Measurements from ENCODE around the gene RABGAP1L.

RABGAP1L gene

DNA sequence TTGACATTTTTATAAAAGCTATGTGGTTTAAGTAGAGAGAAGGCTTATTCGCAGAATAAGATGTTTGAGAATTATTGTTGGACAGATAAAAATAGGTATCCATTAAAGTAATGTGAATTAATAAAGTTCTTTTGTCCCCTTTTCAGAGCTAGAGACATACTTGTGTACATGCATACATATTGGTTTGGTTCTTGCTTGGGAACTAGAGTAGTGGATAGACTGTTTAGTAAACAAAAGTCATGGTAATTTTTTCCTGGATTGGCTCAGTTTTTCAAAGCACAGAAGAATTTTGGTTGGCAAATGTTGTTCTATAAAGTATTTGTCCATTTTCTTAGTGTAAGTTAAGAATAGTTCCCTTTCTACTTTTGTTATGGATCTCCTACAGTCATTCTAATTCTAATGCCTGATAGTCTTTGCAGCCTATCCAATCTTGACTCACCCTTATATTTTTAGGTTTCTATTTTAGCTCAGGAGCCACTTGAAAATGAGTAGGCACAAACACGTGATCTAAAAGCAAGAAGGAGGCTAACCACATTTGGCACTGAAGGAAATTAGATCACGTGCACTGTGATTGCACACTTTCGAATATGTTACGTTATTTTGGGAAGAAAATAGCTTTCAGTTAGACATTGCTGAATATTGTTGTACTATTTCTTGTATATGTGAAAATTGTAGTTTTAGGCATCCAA is 47.0 kb downstream of the RABGAP1L start:
- no peak for TF ChIP-seq EZH2phosphoT487 (IDR thresholded peaks at IDR 0.05; ENCODE audit: borderline replicate concordance)
- TF ChIP-seq, protein P1, sequence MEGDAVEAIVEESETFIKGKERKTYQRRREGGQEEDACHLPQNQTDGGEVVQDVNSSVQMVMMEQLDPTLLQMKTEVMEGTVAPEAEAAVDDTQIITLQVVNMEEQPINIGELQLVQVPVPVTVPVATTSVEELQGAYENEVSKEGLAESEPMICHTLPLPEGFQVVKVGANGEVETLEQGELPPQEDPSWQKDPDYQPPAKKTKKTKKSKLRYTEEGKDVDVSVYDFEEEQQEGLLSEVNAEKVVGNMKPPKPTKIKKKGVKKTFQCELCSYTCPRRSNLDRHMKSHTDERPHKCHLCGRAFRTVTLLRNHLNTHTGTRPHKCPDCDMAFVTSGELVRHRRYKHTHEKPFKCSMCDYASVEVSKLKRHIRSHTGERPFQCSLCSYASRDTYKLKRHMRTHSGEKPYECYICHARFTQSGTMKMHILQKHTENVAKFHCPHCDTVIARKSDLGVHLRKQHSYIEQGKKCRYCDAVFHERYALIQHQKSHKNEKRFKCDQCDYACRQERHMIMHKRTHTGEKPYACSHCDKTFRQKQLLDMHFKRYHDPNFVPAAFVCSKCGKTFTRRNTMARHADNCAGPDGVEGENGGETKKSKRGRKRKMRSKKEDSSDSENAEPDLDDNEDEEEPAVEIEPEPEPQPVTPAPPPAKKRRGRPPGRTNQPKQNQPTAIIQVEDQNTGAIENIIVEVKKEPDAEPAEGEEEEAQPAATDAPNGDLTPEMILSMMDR (conservative IDR thresholded peaks at IDR 0.05; ENCODE audit: low read length) = no peak
- Histone ChIP-seq H3K4me2 (ENCODE audit: low read depth, low read length, poor library complexity, severe bottlenecking) (no peak overlapping the region), H3K9me2 (replicated peaks; ENCODE audit: low read depth, low read length) (no peaks in the 10 kb centered on the region), H3K27me3 (ENCODE audit: insufficient read depth, low read length, poor library complexity, severe bottlenecking) (no peaks in the 10 kb centered on the region), H2AFZ (ENCODE audit: low read length) (no peak overlapping the region), H3K36me3 (ENCODE audit: insufficient read depth, low read length) (peaks cover 10% of the 10 kb centered on the region; the same call in 1 of the 2 replicates), H4K20me1 (ENCODE audit: insufficient read depth, low read length, poor library complexity, severe bottlenecking) (no peaks in the 10 kb centered on the region), H3K79me2 (ENCODE audit: insufficient read depth, low read length) (peaks cover 70% of the 10 kb centered on the region), H3K4me1 (ENCODE audit: insufficient read depth, low read length, poor library complexity, severe bottlenecking) (peaks cover 23% of the 10 kb centered on the region), H3F3A (ENCODE audit: low read depth) (no peaks in the 10 kb centered on the region), H3K9me3 (ENCODE audit: insufficient read depth, low read depth, low read length) (peaks cover 22% of the 10 kb centered on the region; the same call in 1 of the 2 replicates), H3K9ac (ENCODE audit: low read depth, low read length, poor library complexity, severe bottlenecking) (no peak overlapping the region), H3K4me3 (ENCODE audit: low read length, poor library complexity, severe bottlenecking) (no peak overlapping the region)

DNA sequence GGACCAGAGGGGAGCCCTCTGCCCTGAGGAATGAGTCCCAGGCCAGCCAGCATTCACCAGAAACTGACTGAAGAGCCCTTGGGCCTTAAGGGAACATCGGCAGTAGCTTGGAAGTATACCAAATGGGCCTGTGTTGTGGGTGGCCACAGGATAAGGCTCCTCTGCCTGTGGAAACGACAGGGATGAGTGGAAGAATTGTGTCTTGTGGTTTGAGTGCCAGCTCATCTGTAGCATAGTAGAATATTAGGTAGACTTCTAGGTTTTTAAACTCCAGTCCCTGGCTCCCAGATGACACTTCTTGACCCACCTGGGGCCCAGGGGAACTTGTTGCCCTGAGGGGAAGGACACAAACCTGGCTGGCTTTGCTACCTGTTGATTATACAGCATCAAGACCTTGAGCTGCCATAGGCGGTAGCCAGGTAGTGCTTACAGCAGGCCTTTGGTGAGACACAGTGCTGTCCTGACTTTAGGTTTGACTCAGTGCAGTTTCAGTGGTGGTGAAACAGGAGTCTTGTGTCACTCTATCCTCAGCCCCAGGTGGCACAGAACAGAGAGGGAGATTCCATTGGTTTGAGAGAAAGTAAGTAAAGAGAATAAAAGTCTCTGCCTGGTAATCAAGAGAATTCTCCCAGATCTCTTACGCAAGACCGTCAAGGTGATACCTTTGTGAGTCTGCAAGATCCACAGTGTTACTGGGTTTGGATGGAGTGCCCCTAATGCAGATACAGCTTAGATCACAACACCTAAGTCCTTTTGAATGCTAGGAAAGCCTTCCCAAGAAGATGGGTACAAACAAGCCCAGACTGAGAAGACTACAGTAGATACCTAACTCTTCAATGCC is 50.2 kb downstream of the RABGAP1L start:
- Histone ChIP-seq H3K4me2 (ENCODE audit: low read depth, low read length, poor library complexity, severe bottlenecking) (no peak overlapping the region), H2AFZ (ENCODE audit: low read length) (no peak overlapping the region), H3K4me1 (ENCODE audit: insufficient read depth, low read length, poor library complexity, severe bottlenecking) (peaks cover 22% of the 10 kb centered on the region), H3K27me3 (ENCODE audit: insufficient read depth, low read length, poor library complexity, severe bottlenecking) (no peaks in the 10 kb centered on the region), H3K36me3 (ENCODE audit: insufficient read depth, low read length) (peaks cover 10% of the 10 kb centered on the region; the same call in 1 of the 2 replicates), H3K9ac (ENCODE audit: low read depth, low read length, poor library complexity, severe bottlenecking) (no peak overlapping the region), H3F3A (ENCODE audit: low read depth) (no peaks in the 10 kb centered on the region), H3K9me2 (replicated peaks; ENCODE audit: low read depth, low read length) (no peaks in the 10 kb centered on the region), H3K4me3 (ENCODE audit: low read length, poor library complexity, severe bottlenecking) (no peak overlapping the region), H4K20me1 (ENCODE audit: insufficient read depth, low read length, poor library complexity, severe bottlenecking) (no peaks in the 10 kb centered on the region), H3K79me2 (ENCODE audit: insufficient read depth, low read length) (peaks cover 60% of the 10 kb centered on the region), H3K9me3 (ENCODE audit: insufficient read depth, low read depth, low read length) (peaks cover 25% of the 10 kb centered on the region; the same call in 1 of the 2 replicates)
- TF ChIP-seq, protein P1 (conservative IDR thresholded peaks at IDR 0.05; ENCODE audit: low read length) = no peak
- TF ChIP-seq EZH2phosphoT487 (IDR thresholded peaks at IDR 0.05; ENCODE audit: borderline replicate concordance) = no peak

DNA sequence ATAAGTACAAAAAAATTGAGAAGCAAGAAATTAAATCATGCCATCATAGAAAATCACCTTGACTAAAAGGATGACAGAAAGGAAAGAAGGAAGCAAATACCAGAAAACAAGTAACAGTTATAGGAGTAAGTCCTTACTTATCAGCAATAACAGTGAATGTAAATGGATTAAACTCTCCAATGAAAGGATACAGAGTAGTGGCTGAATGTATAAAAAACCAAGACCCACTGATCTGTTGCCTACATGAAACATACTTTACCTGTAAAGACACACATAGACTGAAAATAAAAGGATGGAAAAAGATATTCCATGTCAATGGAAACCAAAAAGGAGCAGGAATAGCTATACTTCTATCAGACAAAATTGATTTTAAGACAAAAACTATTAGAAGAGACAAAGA is 52.2 kb downstream of the RABGAP1L start:
- no peak overlapping the region for H3K4me3 ChIP-seq (ENCODE audit: low read length, poor library complexity, severe bottlenecking)
- H4K20me1 ChIP-seq (ENCODE audit: insufficient read depth, low read length, poor library complexity, severe bottlenecking) = no peaks in the 10 kb centered on the region
- peaks cover 46% of the 10 kb centered on the region for H3K79me2 ChIP-seq (ENCODE audit: insufficient read depth, low read length)

More for the DNA sequence above, 52.2 kb downstream of the RABGAP1L start:
- no peak overlapping the region for H2AFZ ChIP-seq (ENCODE audit: low read length)
- H3F3A ChIP-seq (ENCODE audit: low read depth) = no peaks in the 10 kb centered on the region
- no peak overlapping the region for H3K9ac ChIP-seq (ENCODE audit: low read depth, low read length, poor library complexity, severe bottlenecking)
- peaks cover 10% of the 10 kb centered on the region; the same call in 1 of the 2 replicates for H3K36me3 ChIP-seq (ENCODE audit: insufficient read depth, low read length)
- H3K4me2 ChIP-seq (ENCODE audit: low read depth, low read length, poor library complexity, severe bottlenecking) = no peak overlapping the region
- H3K9me3 ChIP-seq (ENCODE audit: insufficient read depth, low read depth, low read length) = peaks cover 25% of the 10 kb centered on the region; the same call in 1 of the 2 replicates
- no peak for TF ChIP-seq EZH2phosphoT487 (IDR thresholded peaks at IDR 0.05; ENCODE audit: borderline replicate concordance)
- TF ChIP-seq, protein P1 (conservative IDR thresholded peaks at IDR 0.05; ENCODE audit: low read length) = no peak
- peaks cover 3% of the 10 kb centered on the region for H3K4me1 ChIP-seq (ENCODE audit: insufficient read depth, low read length, poor library complexity, severe bottlenecking)
- H3K9me2 ChIP-seq (replicated peaks; ENCODE audit: low read depth, low read length) = no peaks in the 10 kb centered on the region
- H3K27me3 ChIP-seq (ENCODE audit: insufficient read depth, low read length, poor library complexity, severe bottlenecking) = no peaks in the 10 kb centered on the region
